GM12865 (cell line): Measurements from ENCODE around the gene ABCA4.

ENCODE experiments used
- DNase-seq: peaks from one replicate; pipeline ENCODE4 v3.0.0; 2010; ENCODE audit warnings: low read depth
- H3K4me3 ChIP-seq: 2 replicates; pipeline ENCODE4 v1.5.1; 2011; ENCODE audit warnings: mild to moderate bottlenecking, low read depth, low read length, control low read depth
- CTCF ChIP-seq: IDR thresholded peaks from 2 replicates; pipeline ENCODE4 v1.5.1; 2011; ENCODE audit warnings: low read length, control low read depth, low read depth, inconsistent platforms; ENCODE audit not compliant: insufficient read depth; ENCODE audit errors: missing control alignments

Gene ABCA4

GRCh38 chr1:94070865-94071264 is 50.1 kb downstream of the ABCA4 start:
- H3K4me3 ChIP-seq: no peak overlapping the region
- TF ChIP-seq CTCF: no peak

DNA sequence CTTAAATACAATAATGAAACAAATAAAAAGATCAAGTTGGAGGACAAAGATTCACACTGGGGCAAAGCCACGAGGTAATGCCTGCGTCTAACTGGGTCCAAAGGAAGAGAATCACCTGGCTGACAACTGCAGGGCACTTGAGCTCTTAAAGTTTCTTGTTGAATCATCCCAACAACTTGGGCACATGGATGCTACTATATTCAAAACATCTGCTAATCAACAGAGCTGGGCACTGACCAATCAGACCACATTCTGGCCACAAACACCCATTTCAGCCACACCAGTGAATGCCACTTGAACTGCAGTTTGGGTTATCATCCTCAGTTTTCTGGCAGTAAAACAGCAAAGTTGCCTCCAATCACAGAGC is 51.0 kb downstream of the ABCA4 start:
- no peak for DNase-seq
- H3K4me3 ChIP-seq: no peak overlapping the region
- no peak for TF ChIP-seq CTCF

More at GRCh38 chr1:94070865-94071264, 50.1 kb downstream of the ABCA4 start:
- no peak for DNase-seq

DNA sequence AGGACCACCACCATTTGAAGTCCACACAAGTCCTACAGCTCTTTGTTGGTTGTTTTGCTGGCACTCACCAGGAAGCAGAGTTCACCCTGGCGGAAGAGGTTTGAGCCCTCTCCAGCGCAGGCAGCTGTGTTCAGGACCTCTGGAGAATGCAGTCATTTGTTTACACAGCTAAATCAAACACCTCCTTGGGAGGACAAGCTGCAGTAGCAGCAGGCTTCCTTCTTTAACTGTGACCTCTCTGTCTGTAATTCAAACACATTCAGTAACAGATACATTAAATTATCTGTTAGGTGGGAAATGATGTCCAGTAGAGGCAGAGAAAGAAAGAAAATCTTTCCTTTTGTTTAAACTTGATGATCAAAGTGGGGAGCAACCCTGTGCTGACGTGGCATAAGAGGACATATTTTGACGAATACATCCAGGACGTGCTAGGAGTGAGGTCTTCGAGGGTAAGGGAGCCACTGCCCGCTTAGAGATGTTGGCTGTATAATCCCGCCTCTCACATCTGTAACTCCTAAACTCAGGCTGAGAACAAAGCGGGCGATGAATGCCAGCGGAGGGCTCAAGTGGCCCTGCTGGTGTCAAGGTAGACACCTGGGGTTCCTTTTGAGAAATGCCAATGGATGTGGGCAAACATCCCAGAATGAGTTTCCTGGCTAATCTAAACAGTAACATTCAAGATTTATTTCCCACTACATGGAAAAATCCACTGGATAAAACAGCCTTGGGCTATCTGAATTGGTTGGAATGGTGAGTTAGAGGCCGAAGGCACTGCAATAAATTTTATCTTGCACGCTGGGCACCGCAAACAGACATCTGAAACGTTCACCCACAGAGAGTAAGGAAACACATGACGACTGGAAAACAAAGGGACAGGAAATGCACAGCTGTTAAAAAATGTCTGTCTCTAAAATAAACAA is 51.7 kb downstream of the ABCA4 start:
- no peak for DNase-seq
- TF ChIP-seq CTCF: no peak
- no peak overlapping the region for H3K4me3 ChIP-seq

DNA sequence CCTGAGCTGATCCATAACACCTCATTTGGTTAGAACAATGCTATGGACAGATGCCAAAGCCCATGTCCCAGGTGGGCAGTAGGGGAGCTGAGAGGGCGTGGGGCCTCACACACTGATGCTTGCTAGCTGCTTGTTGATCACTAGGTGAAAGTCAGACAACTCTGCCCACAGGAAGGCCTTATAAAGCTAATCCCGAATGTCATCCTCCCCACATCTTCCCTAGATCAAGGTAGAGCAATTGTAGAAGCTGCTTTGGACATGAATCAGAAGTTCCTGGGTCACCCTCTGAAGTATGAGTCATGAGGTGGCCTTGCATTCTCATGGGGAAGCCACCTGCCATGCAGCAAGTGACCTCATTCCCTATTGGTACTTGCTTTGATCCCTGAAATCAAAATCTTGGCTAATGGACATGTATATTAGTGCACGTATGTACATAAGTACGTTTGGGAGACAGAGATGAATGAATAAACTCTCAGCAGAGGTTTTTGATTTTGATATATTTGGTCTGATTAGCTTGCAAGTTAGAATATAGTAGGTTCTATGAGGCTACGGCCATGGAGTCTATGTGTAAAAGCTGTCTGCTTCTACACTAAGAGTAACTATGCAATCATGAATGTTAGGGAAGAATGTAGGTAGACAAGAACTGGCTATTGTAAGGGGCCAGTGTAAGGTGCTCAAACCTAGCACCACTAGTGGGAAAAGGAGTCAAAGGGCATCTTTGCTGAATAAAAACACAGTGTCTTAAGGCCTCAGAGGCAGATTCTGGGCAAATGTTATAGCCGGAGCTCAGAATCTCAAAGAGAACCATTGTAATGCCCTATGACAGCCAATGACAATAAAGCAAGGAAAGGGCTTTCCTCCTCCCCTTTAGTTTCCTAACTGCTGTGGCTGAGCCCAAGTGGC is 52.6 kb downstream of the ABCA4 start:
- DNase-seq: no peak
- H3K4me3 ChIP-seq: no peak overlapping the region
- no peak for TF ChIP-seq CTCF

- no peak overlapping the region for H3K4me3 ChIP-seq
- no peak for DNase-seq
- no peak for TF ChIP-seq CTCF
These were observed 53.8 kb downstream of the ABCA4 start for GRCh38 chr1:94067196-94067595.

DNA sequence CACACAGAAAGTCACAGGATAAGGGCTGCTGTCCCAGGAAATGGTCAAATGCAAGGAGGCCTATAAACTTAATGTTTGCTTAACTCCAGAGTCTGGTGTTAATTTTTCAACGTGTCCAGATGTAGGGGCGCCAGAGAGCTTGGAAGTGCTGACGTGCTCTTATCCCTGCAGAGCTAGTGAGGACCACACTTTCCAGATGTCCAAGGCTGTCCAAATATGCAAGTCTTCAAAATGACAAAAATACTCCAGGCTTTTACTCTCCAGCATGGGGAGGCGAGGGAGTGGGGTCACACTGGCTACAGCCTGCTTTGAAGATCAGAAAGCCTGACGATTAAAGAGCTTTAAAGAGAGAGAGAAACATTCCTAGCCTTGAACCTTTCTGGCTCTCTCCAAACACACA is 57.6 kb downstream of the ABCA4 start:
- TF ChIP-seq CTCF: no peak
- no peak for DNase-seq
- no peak overlapping the region for H3K4me3 ChIP-seq
